HepG2 (cell line): ENCODE results near the gene PPP1R9A. TPM values are rescaled to one million over a fixed set of nuclear protein-coding genes. Genes with fewer than 3 reads are reported as not detected.
A peak's percentile ranks its signal among the peaks of the same experiment; 100 is the strongest.

ENCODE experiments used
- ATF7 ChIP-seq, 2 experiments: fragments of 450-650 bp in 1 of 2; sonication (generic) in 1 of 2; formaldehyde crosslinking in 1 of 2; IDR thresholded peaks; 2 replicates each; pipeline versions ENCODE4 v1.4.0 to v1.6.1; 2016 to 2020; ENCODE audit warnings: antibody characterized with exemption in 1 of 2, mild to moderate bottlenecking in 1 of 2, missing genetic modification reagents in 1 of 2
- CHCHD3 ChIP-seq: sonication (generic); formaldehyde crosslinking; IDR thresholded peaks from 2 replicates; pipeline ENCODE4 v1.8.0; 2022; ENCODE audit warnings: mild to moderate bottlenecking, missing genetic modification reagents, moderate library complexity
- CREB1 ChIP-seq, 2 experiments: fragments of 450-650 bp in 1 of 2; IDR thresholded peaks; 2 replicates each; pipeline ENCODE4 v1.6.1; 2016 to 2017; ENCODE audit warnings: control low read depth in 1 of 2, mild to moderate bottlenecking in 1 of 2, missing compliant biosample characterization in 1 of 2, missing genetic modification characterization in 1 of 2
- FOXK1 ChIP-seq: sonication (generic); formaldehyde crosslinking; IDR thresholded peaks from 2 replicates; pipeline ENCODE4 v1.4.0; 2020; ENCODE audit warnings: low read depth, missing genetic modification reagents, borderline replicate concordance
- MIER2 ChIP-seq: IDR thresholded peaks from 2 replicates; pipeline ENCODE4 v1.6.1; 2016; ENCODE audit warnings: missing biosample characterization, missing genetic modification reagents
- MIXL1 ChIP-seq: IDR thresholded peaks from 2 replicates; pipeline ENCODE4 v1.6.1; 2016
- MTA1 ChIP-seq: sonication (generic); formaldehyde crosslinking; IDR thresholded peaks from 2 replicates; pipeline ENCODE4 v1.4.0; 2020; ENCODE audit warnings: missing genetic modification reagents, mild to moderate bottlenecking, borderline replicate concordance
- NFKBIZ ChIP-seq: IDR thresholded peaks from 2 replicates; pipeline ENCODE4 v1.6.1; 2018; ENCODE audit warnings: missing genetic modification reagents, missing compliant biosample characterization
- NFRKB ChIP-seq: fragments of 450-650 bp; IDR thresholded peaks from 2 replicates; pipeline ENCODE4 v1.6.1; 2017
- PHF20 ChIP-seq: sonication (generic); formaldehyde crosslinking; IDR thresholded peaks from 2 replicates; pipeline ENCODE4 v1.5.0; 2020; ENCODE audit warnings: mild to moderate bottlenecking, missing genetic modification reagents
- YEATS4 ChIP-seq: sonication (generic); formaldehyde crosslinking; IDR thresholded peaks from 2 replicates; pipeline ENCODE4 v1.4.0; 2020; ENCODE audit warnings: missing genetic modification reagents, borderline replicate concordance
- ZNF260 ChIP-seq: sonication (generic); formaldehyde crosslinking; IDR thresholded peaks from 2 replicates; pipeline ENCODE4 v1.4.0; 2020; ENCODE audit warnings: missing genetic modification reagents, low read depth, mild to moderate bottlenecking, borderline replicate concordance
- ZNF30 ChIP-seq: sonication (generic); formaldehyde crosslinking; IDR thresholded peaks from 2 replicates; pipeline ENCODE4 v1.5.0; 2020; ENCODE audit warnings: mild to moderate bottlenecking, missing genetic modification reagents
- ZNF354B ChIP-seq: sonication (generic); formaldehyde crosslinking; IDR thresholded peaks from 2 replicates; pipeline ENCODE4 v1.8.0; 2022; ENCODE audit warnings: mild to moderate bottlenecking, missing genetic modification reagents
- ZNF703 ChIP-seq: sonication (generic); formaldehyde crosslinking; IDR thresholded peaks from 2 replicates; pipeline ENCODE4 v1.5.1; 2020; ENCODE audit warnings: missing genetic modification reagents, mild to moderate bottlenecking, moderate library complexity, borderline replicate concordance
- polyA plus RNA-seq, 8 experiments: library from polyadenylated mRNA; depleted of rRNA in 3 of 8; stranded (reverse) in 7 of 8; unstranded in 1 of 8; fragments of >200 nt; fragmentation: Illumina TruSeq in 4 of 8; extraction: Trizol in 4 of 8; gene quantifications; 2 replicates each; pipeline versions ENCODE4 v1.2.1 to v1.2.3, GENCODE V29; 2011 to 2016; ENCODE audit warnings: low read depth in 4 of 8, missing spikeins in 1 of 8, mixed read lengths in 1 of 8; ENCODE audit not compliant: insufficient read depth in 1 of 8
- total RNA-seq, 5 experiments: library from RNA; depleted of rRNA; stranded (reverse); fragments of >200 nt; fragmentation: Illumina TruSeq; extraction: Trizol; gene quantifications; 2 replicates each; pipeline ENCODE4 v1.2.3, GENCODE V29; 2016; ENCODE audit warnings: low read depth in 1 of 5
- TF ChIP-seq, protein P1 (sequence below): IDR thresholded peaks from 2 replicates; pipeline ENCODE4 v1.6.1; 2016; ENCODE audit warnings: missing biosample characterization, missing genetic modification reagents, low read depth
- TF ChIP-seq, protein P2 (sequence below): sonication (generic); formaldehyde crosslinking; IDR thresholded peaks from 2 replicates; pipeline ENCODE4 v1.8.0; 2022; ENCODE audit warnings: mild to moderate bottlenecking, missing genetic modification reagents, moderate library complexity
- TF ChIP-seq, protein P3 (sequence below): sonication (generic); formaldehyde crosslinking; IDR thresholded peaks from 2 replicates; pipeline ENCODE4 v1.4.0; 2020; ENCODE audit warnings: missing genetic modification reagents
- TF ChIP-seq, protein P4 (sequence below): sonication (generic); formaldehyde crosslinking; conservative IDR thresholded peaks from 2 replicates; pipeline ENCODE4 v1.8.0; 2022; ENCODE audit warnings: mild to moderate bottlenecking, moderate library complexity, missing genetic modification reagents
- TF ChIP-seq, protein P5 (sequence below): IDR thresholded peaks from 2 replicates; pipeline ENCODE4 v1.6.1; 2012; ENCODE audit warnings: low read depth, low read length, improper control_type of control experiment

The PPP1R9A gene
- total and polyA plus RNA-seq, 2 of the 13 experiments (the other 11 are each of a cell fraction or from before 2014, with no cell fraction given): 11.4 to 31.9 TPM

DNA sequence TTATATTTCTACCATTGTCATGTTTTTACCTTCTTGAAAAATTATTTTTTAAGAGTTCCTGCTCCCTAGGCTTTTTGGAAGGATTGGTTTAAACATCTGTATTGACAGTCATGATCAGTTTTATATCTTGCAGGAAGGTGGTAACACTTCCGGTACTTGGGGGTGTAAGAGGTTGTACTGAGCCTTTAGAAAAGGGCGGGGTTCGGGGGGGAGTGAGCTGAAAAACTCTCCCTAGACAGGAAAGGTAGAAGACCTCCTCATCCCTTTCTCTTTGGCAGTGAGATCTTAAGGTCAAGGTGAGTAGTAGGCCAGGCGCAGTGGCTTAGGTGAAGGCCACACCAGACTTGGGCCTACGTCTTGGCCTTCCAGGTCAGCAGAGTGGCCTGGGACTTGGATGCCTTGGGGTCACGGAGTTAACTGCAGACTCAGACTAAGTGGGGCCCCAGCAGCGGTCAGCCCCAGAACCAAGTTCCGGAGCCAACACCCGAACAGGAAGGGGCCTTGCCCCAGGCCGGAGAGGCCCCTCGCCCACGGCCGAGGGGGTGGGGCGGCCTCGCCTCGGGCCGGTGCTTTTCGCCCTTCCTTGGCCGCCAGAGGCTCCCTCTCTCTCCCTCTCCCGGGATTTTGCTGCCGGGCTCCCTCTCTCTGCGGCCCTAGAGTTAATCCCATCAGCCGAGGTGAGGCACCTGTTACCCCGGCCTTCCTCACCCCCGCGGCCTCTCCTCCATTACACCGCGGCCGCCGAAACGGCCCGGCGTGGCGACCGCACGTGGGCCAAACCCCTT lies at the start of gene PPP1R9A (continued):
- 0 out of 2 replicates have a peak, but pooled peaks have one; percentile 63 for TF ChIP-seq MTA1 (CRISPR knock-in tag)
- peak; percentile 50 for TF ChIP-seq YEATS4 (CRISPR knock-in tag)
- no peak for TF ChIP-seq CREB1 (IDR thresholded peaks at IDR 0.05)
- TF ChIP-seq CREB1 (CRISPR knock-in tag; IDR thresholded peaks at IDR 0.05): no peak
- no peak for TF ChIP-seq NFRKB
- TF ChIP-seq, protein P1, sequence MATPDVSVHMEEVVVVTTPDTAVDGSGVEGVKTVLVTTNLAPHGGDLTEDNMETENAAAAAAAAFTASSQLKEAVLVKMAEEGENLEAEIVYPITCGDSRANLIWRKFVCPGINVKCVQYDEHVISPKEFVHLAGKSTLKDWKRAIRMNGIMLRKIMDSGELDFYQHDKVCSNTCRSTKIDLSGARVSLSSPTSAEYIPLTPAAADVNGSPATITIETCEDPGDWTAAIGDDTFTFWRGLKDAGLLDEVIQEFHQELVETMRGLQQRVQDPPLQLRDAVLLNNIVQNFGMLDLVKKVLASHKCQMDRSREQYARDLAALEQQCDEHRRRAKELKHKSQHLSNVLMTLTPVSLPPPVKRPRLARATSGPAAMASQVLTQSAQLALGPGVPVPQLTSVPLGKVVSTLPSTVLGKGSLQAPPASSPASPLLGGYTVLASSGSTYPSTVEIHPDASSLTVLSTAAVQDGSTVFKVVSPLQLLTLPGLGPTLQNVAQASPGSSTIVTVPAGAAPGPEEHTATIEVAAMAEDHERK (CRISPR knock-in tag): no peak
- TF ChIP-seq, protein P2, sequence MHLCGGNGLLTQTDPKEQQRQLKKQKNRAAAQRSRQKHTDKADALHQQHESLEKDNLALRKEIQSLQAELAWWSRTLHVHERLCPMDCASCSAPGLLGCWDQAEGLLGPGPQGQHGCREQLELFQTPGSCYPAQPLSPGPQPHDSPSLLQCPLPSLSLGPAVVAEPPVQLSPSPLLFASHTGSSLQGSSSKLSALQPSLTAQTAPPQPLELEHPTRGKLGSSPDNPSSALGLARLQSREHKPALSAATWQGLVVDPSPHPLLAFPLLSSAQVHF (CRISPR knock-in tag): no peak
- TF ChIP-seq ATF7 (IDR thresholded peaks at IDR 0.05): no peak
- no peak for TF ChIP-seq ATF7 (CRISPR knock-in tag; IDR thresholded peaks at IDR 0.05)
- no peak; the same call in 1 of the 2 replicates for TF ChIP-seq CHCHD3 (CRISPR knock-in tag)
- TF ChIP-seq MIXL1 (CRISPR knock-in tag): 0 out of 2 replicates have a peak, but pooled peaks have one; percentile 16
- TF ChIP-seq FOXK1 (CRISPR knock-in tag): 0 out of 2 replicates have a peak, but pooled peaks have one; percentile 25
- TF ChIP-seq ZNF30: no peak
- TF ChIP-seq, protein P3, sequence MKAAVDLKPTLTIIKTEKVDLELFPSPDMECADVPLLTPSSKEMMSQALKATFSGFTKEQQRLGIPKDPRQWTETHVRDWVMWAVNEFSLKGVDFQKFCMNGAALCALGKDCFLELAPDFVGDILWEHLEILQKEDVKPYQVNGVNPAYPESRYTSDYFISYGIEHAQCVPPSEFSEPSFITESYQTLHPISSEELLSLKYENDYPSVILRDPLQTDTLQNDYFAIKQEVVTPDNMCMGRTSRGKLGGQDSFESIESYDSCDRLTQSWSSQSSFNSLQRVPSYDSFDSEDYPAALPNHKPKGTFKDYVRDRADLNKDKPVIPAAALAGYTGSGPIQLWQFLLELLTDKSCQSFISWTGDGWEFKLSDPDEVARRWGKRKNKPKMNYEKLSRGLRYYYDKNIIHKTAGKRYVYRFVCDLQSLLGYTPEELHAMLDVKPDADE (CRISPR knock-in tag): no peak
- TF ChIP-seq ZNF703: no peak
- TF ChIP-seq NFKBIZ (CRISPR knock-in tag): no peak
- no peak; the same call in 1 of the 2 replicates for TF ChIP-seq MIER2 (CRISPR knock-in tag)
- peak; percentile 47; the same call in 1 of the 2 replicates for TF ChIP-seq PHF20
- no peak for TF ChIP-seq ZNF354B (CRISPR knock-in tag)
- no peak for TF ChIP-seq ZNF260 (CRISPR knock-in tag)
- TF ChIP-seq, protein P4, sequence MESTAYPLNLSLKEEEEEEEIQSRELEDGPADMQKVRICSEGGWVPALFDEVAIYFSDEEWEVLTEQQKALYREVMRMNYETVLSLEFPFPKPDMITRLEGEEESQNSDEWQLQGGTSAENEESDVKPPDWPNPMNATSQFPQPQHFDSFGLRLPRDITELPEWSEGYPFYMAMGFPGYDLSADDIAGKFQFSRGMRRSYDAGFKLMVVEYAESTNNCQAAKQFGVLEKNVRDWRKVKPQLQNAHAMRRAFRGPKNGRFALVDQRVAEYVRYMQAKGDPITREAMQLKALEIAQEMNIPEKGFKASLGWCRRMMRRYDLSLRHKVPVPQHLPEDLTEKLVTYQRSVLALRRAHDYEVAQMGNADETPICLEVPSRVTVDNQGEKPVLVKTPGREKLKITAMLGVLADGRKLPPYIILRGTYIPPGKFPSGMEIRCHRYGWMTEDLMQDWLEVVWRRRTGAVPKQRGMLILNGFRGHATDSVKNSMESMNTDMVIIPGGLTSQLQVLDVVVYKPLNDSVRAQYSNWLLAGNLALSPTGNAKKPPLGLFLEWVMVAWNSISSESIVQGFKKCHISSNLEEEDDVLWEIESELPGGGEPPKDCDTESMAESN (CRISPR knock-in tag): peak; percentile 80; the same call in 1 of the 2 replicates
- TF ChIP-seq, protein P5, sequence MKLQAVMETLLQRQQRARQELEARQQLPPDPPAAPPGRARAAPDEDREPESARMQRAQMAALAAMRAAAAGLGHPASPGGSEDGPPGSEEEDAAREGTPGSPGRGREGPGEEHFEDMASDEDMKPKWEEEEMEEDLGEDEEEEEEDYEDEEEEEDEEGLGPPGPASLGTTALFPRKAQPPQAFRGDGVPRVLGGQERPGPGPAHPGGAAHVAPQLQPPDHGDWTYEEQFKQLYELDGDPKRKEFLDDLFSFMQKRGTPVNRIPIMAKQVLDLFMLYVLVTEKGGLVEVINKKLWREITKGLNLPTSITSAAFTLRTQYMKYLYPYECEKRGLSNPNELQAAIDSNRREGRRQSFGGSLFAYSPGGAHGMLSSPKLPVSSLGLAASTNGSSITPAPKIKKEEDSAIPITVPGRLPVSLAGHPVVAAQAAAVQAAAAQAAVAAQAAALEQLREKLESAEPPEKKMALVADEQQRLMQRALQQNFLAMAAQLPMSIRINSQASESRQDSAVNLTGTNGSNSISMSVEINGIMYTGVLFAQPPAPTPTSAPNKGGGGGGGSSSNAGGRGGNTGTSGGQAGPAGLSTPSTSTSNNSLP: 0 out of 2 replicates have a peak, but pooled peaks have one; percentile 13
